ENCODE results near the gene RALGDS. TPM values are rescaled to one million over a fixed set of nuclear protein-coding genes. Genes with fewer than 3 reads are reported as not detected.
"Not testable (repeated sequence)": the region's sequence is repeated elsewhere in the genome, so short reads cannot be mapped to it uniquely, and the experiment has no call there.

The RALGDS gene
- total and polyA plus RNA-seq, 7 experiments from 2014 or later = 17.8 to 123 (median 76.9) TPM

- Histone ChIP-seq H3K4me1 (ENCODE audit: control insufficient read depth in 2 of 2, insufficient read depth in 2 of 2, low read length in 2 of 2) (peaks cover 5 to 19% of the 10 kb centered on the region in 2 donors), H3K27me3 (ENCODE audit: control insufficient read depth in 2 of 2, insufficient read depth in 2 of 2, low read length in 2 of 2) (no peaks in the 10 kb centered on the region), H3K9me3 (ENCODE audit: control insufficient read depth in 2 of 3, low read length in 3 of 3) (no peaks in the 10 kb centered on the region), H3K4me3 (ENCODE audit: low read length) (no peak overlapping the region), H3K27ac (ENCODE audit: low read depth, low read length) (no peak overlapping the region), H3K36me3 (ENCODE audit: control insufficient read depth in 2 of 3, insufficient read depth in 3 of 3, low read length in 3 of 3) (no peaks in the 10 kb centered on the region)
- peaks cover 17 to 37% (median 23%) of the 10 kb centered on the region in 7 donors for H3K4me1 Mint-ChIP-seq
- ATAC-seq (no peak), DNase-seq (no peak)
- peaks cover 0 to 3% (median 0%) of the 10 kb centered on the region in 5 donors for H3K36me3 Mint-ChIP-seq
- no peaks in the 10 kb centered on the region for H3K9me3 Mint-ChIP-seq
- intact Hi-C loops (cut with micrococcal nuclease) = no loop called here
- CTCF ChIA-PET = no interaction called here
- POLR2A ChIA-PET = interaction anchor here (1.1 kb wide), 1 partner anchor 34 kb away, joined by 4 read pairs; no protein-coding TSS in a partner anchor
- peak overlapping the region in 1 of 10 donors; percentile 25 for H3K4me3 Mint-ChIP-seq
- H3K27me3 Mint-ChIP-seq = no peaks in the 10 kb centered on the region
- peak overlapping the region in 1 of 9 donors; percentile 25 for H3K27ac Mint-ChIP-seq
These were observed 57.4 kb downstream of the RALGDS start for GRCh38 chr9:133063500-133064231.

- Histone ChIP-seq H3K27ac (ENCODE audit: low read depth, low read length) (no peak overlapping the region), H3K9me3 (ENCODE audit: control insufficient read depth in 2 of 3, low read length in 3 of 3) (no peaks in the 10 kb centered on the region), H3K4me3 (ENCODE audit: low read length) (no peak overlapping the region), H3K27me3 (ENCODE audit: control insufficient read depth in 2 of 2, insufficient read depth in 2 of 2, low read length in 2 of 2) (no peaks in the 10 kb centered on the region), H3K36me3 (ENCODE audit: control insufficient read depth in 2 of 3, insufficient read depth in 3 of 3, low read length in 3 of 3) (no peaks in the 10 kb centered on the region), H3K4me1 (ENCODE audit: control insufficient read depth in 2 of 2, insufficient read depth in 2 of 2, low read length in 2 of 2) (peaks cover 5 to 25% of the 10 kb centered on the region in 2 donors)
- POLR2A ChIA-PET = interaction anchor here (1.1 kb wide), 1 partner anchor 34 kb away, joined by 4 read pairs; no protein-coding TSS in a partner anchor
- Mint-ChIP-seq H3K27me3 (no peaks in the 10 kb centered on the region), H3K36me3 (peaks cover 0 to 5% (median 0%) of the 10 kb centered on the region in 5 donors), H3K9me3 (no peaks in the 10 kb centered on the region), H3K4me3 (peak overlapping the region in 1 of 10 donors; percentile 25), H3K27ac (peak overlapping the region in 1 of 9 donors; percentile 25), H3K4me1 (peaks cover 17 to 42% (median 28%) of the 10 kb centered on the region in 7 donors)
- no peak for DNase-seq
- intact Hi-C loops (cut with micrococcal nuclease) = no loop called here
- CTCF ChIA-PET = no interaction called here
- ATAC-seq = no peak
These were observed 57.9 kb downstream of the RALGDS start for GRCh38 chr9:133063159-133063499.

DNA sequence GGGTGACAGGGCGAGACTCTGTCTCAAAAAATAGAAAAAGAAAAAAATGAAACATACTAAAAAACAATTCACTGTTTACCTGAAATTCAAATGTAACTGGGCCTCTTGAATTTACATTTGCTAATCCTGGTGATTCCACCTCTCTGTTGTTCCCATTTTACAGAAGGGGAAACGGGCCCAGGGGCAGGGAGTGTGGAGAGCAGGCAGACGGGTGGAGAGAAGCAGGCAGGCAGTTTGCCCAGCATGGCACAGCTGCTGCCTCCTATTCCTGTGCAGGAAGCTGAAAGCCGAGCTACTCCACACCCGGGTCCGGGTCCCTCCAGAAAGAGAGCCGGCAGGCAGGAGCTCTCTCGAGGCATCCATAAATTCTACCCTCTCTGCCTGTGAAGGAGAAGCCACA, 58.5 kb downstream of the RALGDS start:
- H3K27me3 ChIP-seq (ENCODE audit: control insufficient read depth in 2 of 2, insufficient read depth in 2 of 2, low read length in 2 of 2); H3K36me3 Mint-ChIP-seq; H3K4me3 Mint-ChIP-seq; H3K9me3 Mint-ChIP-seq; H3K9me3 ChIP-seq (ENCODE audit: control insufficient read depth in 2 of 3, low read length in 3 of 3); H3K27me3 Mint-ChIP-seq; DNase-seq; ATAC-seq; H3K36me3 ChIP-seq (ENCODE audit: control insufficient read depth in 2 of 3, insufficient read depth in 3 of 3, low read length in 3 of 3); CTCF ChIA-PET; H3K4me3 ChIP-seq (ENCODE audit: low read length); H3K27ac Mint-ChIP-seq; H3K27ac ChIP-seq (ENCODE audit: low read depth, low read length); intact Hi-C loops (cut with micrococcal nuclease); POLR2A ChIA-PET: not testable (repeated sequence)
- peaks cover 5 to 29% of the 10 kb centered on the region in 2 donors for H3K4me1 ChIP-seq (ENCODE audit: control insufficient read depth in 2 of 2, insufficient read depth in 2 of 2, low read length in 2 of 2)
- peaks cover 20 to 48% (median 33%) of the 10 kb centered on the region in 7 donors for H3K4me1 Mint-ChIP-seq

DNA sequence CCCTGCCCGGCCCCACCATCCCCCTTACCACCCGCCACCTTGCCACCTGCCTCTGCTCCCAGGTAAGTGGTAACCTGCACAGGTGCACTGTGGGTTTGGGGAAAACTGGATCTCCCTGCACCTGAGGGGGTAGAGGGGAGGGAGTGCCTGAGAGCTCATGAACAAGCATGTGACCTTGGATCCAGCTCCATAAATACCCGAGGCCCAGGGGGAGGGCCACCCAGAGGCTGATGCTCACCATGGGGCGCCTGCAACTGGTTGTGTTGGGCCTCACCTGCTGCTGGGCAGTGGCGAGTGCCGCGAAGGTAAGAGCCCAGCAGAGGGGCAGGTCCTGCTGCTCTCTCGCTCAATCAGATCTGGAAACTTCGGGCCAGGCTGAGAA, 59.3 kb downstream of the RALGDS start, which contains the start of gene CEL:
TSS of gene CEL (plus strand) at position 218 of the 382 bp plus-strand sequence. CDS start at position 240, 22 bp downstream.
- H3K9me3 ChIP-seq (ENCODE audit: control insufficient read depth in 2 of 3, low read length in 3 of 3); POLR2A ChIA-PET; intact Hi-C loops (cut with micrococcal nuclease); H3K36me3 Mint-ChIP-seq; H3K9me3 Mint-ChIP-seq; CTCF ChIA-PET; H3K4me3 ChIP-seq (ENCODE audit: low read length); DNase-seq; ATAC-seq; H3K27me3 ChIP-seq (ENCODE audit: control insufficient read depth in 2 of 2, insufficient read depth in 2 of 2, low read length in 2 of 2); H3K36me3 ChIP-seq (ENCODE audit: control insufficient read depth in 2 of 3, insufficient read depth in 3 of 3, low read length in 3 of 3); H3K27me3 Mint-ChIP-seq; H3K27ac ChIP-seq (ENCODE audit: low read depth, low read length): not testable (repeated sequence)
- Mint-ChIP-seq H3K4me3 (peak within 1 kb of the TSS in 3 of 10 donors; percentile 18 to 37 (median 19)), H3K4me1 (peaks cover 21 to 54% (median 38%) of the 10 kb centered on the region in 7 donors), H3K27ac (peak within 1 kb of the TSS in 2 of 9 donors; percentile 13 to 25)
- peaks cover 5 to 37% of the 10 kb centered on the region in 2 donors for H3K4me1 ChIP-seq (ENCODE audit: control insufficient read depth in 2 of 2, insufficient read depth in 2 of 2, low read length in 2 of 2)

GRCh38 chr9:133061019-133061763, 59.8 kb downstream of the RALGDS start:
- H3K4me3 ChIP-seq (ENCODE audit: low read length); H3K36me3 ChIP-seq (ENCODE audit: control insufficient read depth in 2 of 3, insufficient read depth in 3 of 3, low read length in 3 of 3); ATAC-seq; H3K9me3 Mint-ChIP-seq; H3K27me3 ChIP-seq (ENCODE audit: control insufficient read depth in 2 of 2, insufficient read depth in 2 of 2, low read length in 2 of 2); DNase-seq; H3K27ac ChIP-seq (ENCODE audit: low read depth, low read length); H3K27me3 Mint-ChIP-seq; H3K9me3 ChIP-seq (ENCODE audit: control insufficient read depth in 2 of 3, low read length in 3 of 3); intact Hi-C loops (cut with micrococcal nuclease); H3K36me3 Mint-ChIP-seq: not testable (repeated sequence)
- H3K4me1 ChIP-seq (ENCODE audit: control insufficient read depth in 2 of 2, insufficient read depth in 2 of 2, low read length in 2 of 2) = peaks cover 5 to 42% of the 10 kb centered on the region in 2 donors
- ChIA-PET CTCF (interaction anchor here (0.9 kb wide), 1 partner anchor 39 kb away, joined by 3 read pairs; no protein-coding TSS in a partner anchor), POLR2A (interaction anchor here (1.3 to 1.6 kb wide), 2 partner anchors 30 to 65 kb away, joined by 4 read pairs; no protein-coding TSS in a partner anchor)
- H3K4me3 Mint-ChIP-seq = peak overlapping the region in 3 of 10 donors; percentile 18 to 37 (median 19)
- H3K4me1 Mint-ChIP-seq = peaks cover 25 to 60% (median 44%) of the 10 kb centered on the region in 7 donors
- H3K27ac Mint-ChIP-seq = peak overlapping the region in 2 of 9 donors; percentile 13 to 25

DNA sequence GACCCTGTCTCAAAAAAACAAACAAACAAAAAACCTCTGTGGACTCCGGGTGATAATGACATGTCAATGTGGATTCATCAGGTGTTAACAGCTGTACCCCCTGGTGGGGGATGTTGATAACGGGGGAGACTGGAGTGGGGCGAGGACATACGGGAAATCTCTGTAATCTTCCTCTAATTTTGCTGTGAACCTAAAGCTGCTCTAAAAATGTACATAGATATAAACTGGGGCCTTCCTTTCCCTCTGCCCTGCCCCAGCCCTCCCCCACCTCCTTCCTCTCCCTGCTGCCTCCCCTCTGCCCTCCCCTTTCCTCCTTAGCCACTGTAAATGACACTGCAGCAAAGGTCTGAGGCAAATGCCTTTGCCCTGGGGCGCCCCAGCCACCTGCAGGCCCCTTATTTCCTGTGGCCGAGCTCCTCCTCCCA, 60.6 kb downstream of the RALGDS start:
- Histone ChIP-seq H3K27me3 (ENCODE audit: control insufficient read depth in 2 of 2, insufficient read depth in 2 of 2, low read length in 2 of 2) (no peaks in the 10 kb centered on the region), H3K27ac (ENCODE audit: low read depth, low read length) (no peak overlapping the region), H3K4me3 (ENCODE audit: low read length) (no peak overlapping the region), H3K9me3 (ENCODE audit: control insufficient read depth in 2 of 3, low read length in 3 of 3) (no peaks in the 10 kb centered on the region), H3K36me3 (ENCODE audit: control insufficient read depth in 2 of 3, insufficient read depth in 3 of 3, low read length in 3 of 3) (peaks cover 0 to 9% (median 6%) of the 10 kb centered on the region in 3 experiments), H3K4me1 (ENCODE audit: control insufficient read depth in 2 of 2, insufficient read depth in 2 of 2, low read length in 2 of 2) (peaks cover 5 to 49% of the 10 kb centered on the region in 2 donors)
- peak in 3 of 9 donors; percentile 18 to 24 (median 20) for DNase-seq
- Mint-ChIP-seq H3K4me3 (peak overlapping the region; percentile 34 to 76 (median 68)), H3K36me3 (peaks cover 0 to 11% (median 0%) of the 10 kb centered on the region in 5 donors), H3K4me1 (peaks cover 25 to 67% (median 48%) of the 10 kb centered on the region in 7 donors), H3K27ac (peak overlapping the region; percentile 2 to 90 (median 75)), H3K9me3 (no peaks in the 10 kb centered on the region), H3K27me3 (no peaks in the 10 kb centered on the region)
- intact Hi-C loops (cut with micrococcal nuclease) = no loop called here
- CTCF ChIA-PET = interaction anchor here (0.7 to 0.9 kb wide), 2 partner anchors 31 to 39 kb away, joined by 3 read pairs; no protein-coding TSS in a partner anchor
- POLR2A ChIA-PET = interaction anchor here (1.0 to 1.6 kb wide), 3 partner anchors 29 to 65 kb away, joined by 4 to 5 read pairs (median 4); partner anchors contain the start of gene GTF3C5
- no peak for ATAC-seq
